K562 (cell line): ENCODE results near the gene B3GALT5.

Experiments
- CREB5 ChIP-seq: fragments of 250-450 bp; sonication (Bioruptor Pico); IDR thresholded peaks from 2 replicates; pipeline ENCODE4 v1.5.0; 2020; ENCODE audit warnings: mild to moderate bottlenecking
- CTCF ChIP-seq, 3 experiments: IDR thresholded peaks in 2 of 3; conservative IDR thresholded peaks in 1 of 3; 2 replicates each; pipeline ENCODE4 v1.5.1; 2011 to 2012; ENCODE audit warnings: low read length in 3 of 3, mild to moderate bottlenecking in 3 of 3, control low read depth in 2 of 3, improper control_type of control experiment in 1 of 3, inconsistent platforms in 1 of 3, low read depth in 1 of 3, mixed read lengths in 1 of 3, moderate library complexity in 1 of 3; ENCODE audit not compliant: insufficient read depth in 2 of 3
- DDX20 ChIP-seq: fragments of 450-650 bp; IDR thresholded peaks from 2 replicates; pipeline ENCODE4 v1.6.1; 2016; ENCODE audit warnings: missing genetic modification characterization, low read depth, mild to moderate bottlenecking, missing compliant biosample characterization, moderate library complexity
- ETV6 ChIP-seq, 3 experiments: fragments of 150-350 bp in 1 of 3; sonication (generic) in 1 of 3; formaldehyde crosslinking in 1 of 3; IDR thresholded peaks; 2 replicates each; pipeline versions ENCODE4 v1.6.1 to v1.8.0; 2014 to 2022; ENCODE audit warnings: borderline replicate concordance in 2 of 3, low read depth in 2 of 3, antibody characterized with exemption in 1 of 3, low read length in 1 of 3, mild to moderate bottlenecking in 1 of 3, missing genetic modification reagents in 1 of 3
- FOXA1 ChIP-seq: fragments of 450-650 bp; IDR thresholded peaks from 2 replicates; pipeline ENCODE4 v1.6.1; 2016; ENCODE audit warnings: mild to moderate bottlenecking, borderline replicate concordance
- GABPB1 ChIP-seq: sonication (generic); formaldehyde crosslinking; IDR thresholded peaks from 2 replicates; pipeline ENCODE4 v1.8.0; 2022; ENCODE audit warnings: mild to moderate bottlenecking, missing genetic modification reagents
- LEF1 ChIP-seq: fragments of 450-650 bp; IDR thresholded peaks from 2 replicates; pipeline ENCODE4 v1.6.1; 2016; ENCODE audit warnings: mild to moderate bottlenecking
- MAZ ChIP-seq, 2 experiments: fragments of 450-650 bp in 1 of 2; sonication (generic) in 1 of 2; formaldehyde crosslinking; IDR thresholded peaks in 1 of 2; conservative IDR thresholded peaks in 1 of 2; 2 replicates each; pipeline versions ENCODE4 v1.4.0 to v1.5.0; 2020; ENCODE audit warnings: mild to moderate bottlenecking in 1 of 2, missing genetic modification reagents in 1 of 2
- MIER1 ChIP-seq: fragments of 450-650 bp; IDR thresholded peaks from 2 replicates; pipeline ENCODE4 v1.6.1; 2016; ENCODE audit warnings: antibody characterized with exemption, mild to moderate bottlenecking, low read depth
- POU5F1 ChIP-seq: fragments of 150-350 bp; IDR thresholded peaks from 2 replicates; pipeline ENCODE4 v1.6.1; 2014; ENCODE audit warnings: borderline replicate concordance, low read length, low read depth, mild to moderate bottlenecking; ENCODE audit not compliant: partially characterized antibody
- RAD21 ChIP-seq, 2 experiments: fragments of 250-450 bp in 1 of 2; fragments of 450-650 bp in 1 of 2; sonication (Bioruptor Pico) in 1 of 2; formaldehyde crosslinking in 1 of 2; IDR thresholded peaks in 1 of 2; conservative IDR thresholded peaks in 1 of 2; 2 replicates each; pipeline versions ENCODE4 v1.4.0 to v1.8.0; 2020 to 2022; ENCODE audit warnings: mild to moderate bottlenecking in 2 of 2, moderate library complexity in 1 of 2
- REST ChIP-seq, 2 experiments: fragments of 450-650 bp; formaldehyde crosslinking in 1 of 2; IDR thresholded peaks; 2 replicates each; pipeline versions ENCODE4 v1.4.0 to v1.6.1; 2014 to 2020; ENCODE audit warnings: mild to moderate bottlenecking in 2 of 2, borderline replicate concordance in 1 of 2, low read depth in 1 of 2
- ZNF280B ChIP-seq: fragments of 250-450 bp; sonication (Bioruptor Pico); IDR thresholded peaks from 2 replicates; pipeline ENCODE4 v1.5.1; 2021; ENCODE audit warnings: mild to moderate bottlenecking

- TF ChIP-seq CTCF (IDR thresholded peaks at IDR 0.05 in 2 of 3, conservative IDR thresholded peaks at IDR 0.05 in 1 of 3; ENCODE audit: insufficient read depth in 2 of 3, low read depth in 1 of 3, low read length in 3 of 3) (no peak), POU5F1 (no peak), LEF1 (no peak), MAZ (CRISPR knock-in tag; conservative IDR thresholded peaks at IDR 0.05 in 1 of 2, IDR thresholded peaks at IDR 0.05 in 1 of 2) (no peak), FOXA1 (no peak), CREB5 (CRISPR knock-in tag) (no peak), REST (IDR thresholded peaks at IDR 0.05; ENCODE audit: borderline replicate concordance) (no peak), REST (CRISPR knock-in tag; IDR thresholded peaks at IDR 0.05; ENCODE audit: low read depth) (no peak), ETV6 (IDR thresholded peaks at IDR 0.05; ENCODE audit: borderline replicate concordance in 1 of 2, low read depth in 2 of 2, low read length in 1 of 2) (no peak), ETV6 (CRISPR knock-in tag; IDR thresholded peaks at IDR 0.05; ENCODE audit: borderline replicate concordance) (no peak), DDX20 (no peak), ZNF280B (CRISPR knock-in tag) (no peak), GABPB1 (no peak), MIER1 (no peak), RAD21 (CRISPR knock-in tag; conservative IDR thresholded peaks at IDR 0.05 in 1 of 2, IDR thresholded peaks at IDR 0.05 in 1 of 2) (no peak)
Measured at GRCh38 chr21:39666026-39666425, 53.3 kb downstream of the B3GALT5 start.
